ENCODE results near the gene TUBB2B.

DNA sequence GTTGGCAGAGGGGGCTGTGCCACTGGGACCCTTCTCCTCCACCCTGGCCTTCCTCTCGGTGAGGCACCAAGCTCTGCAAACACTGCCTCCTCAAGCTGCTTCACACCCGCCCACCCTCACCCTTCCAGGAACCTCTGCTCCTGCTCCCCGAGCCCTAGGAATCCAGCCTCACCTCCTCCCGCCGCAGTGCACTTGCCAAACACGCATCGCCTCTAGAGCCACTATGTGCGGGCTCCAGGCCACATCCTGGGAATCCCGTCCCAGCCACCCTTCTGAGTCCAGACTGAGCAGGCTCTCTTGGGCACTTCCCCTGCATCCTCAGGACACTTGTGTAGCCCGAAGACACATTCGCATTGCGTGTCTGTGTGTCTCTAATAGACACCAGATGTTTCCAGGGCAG is 49.8 kb upstream of the TUBB2B start:
- TF ChIP-seq REST (IDR thresholded peaks at IDR 0.05; ENCODE audit: insufficient read depth in 1 of 2, low read depth in 2 of 2, low read length in 2 of 2) (no peak), POLR2AphosphoS5 (IDR thresholded peaks at IDR 0.05; ENCODE audit: low read depth, low read length) (no peak)
